MV-4-11 (cell line): ENCODE data around the gene CREB3L1.

Source experiments
- DNase-seq: peaks from one replicate; lab custom pipeline; 2025; lab: John Stamatoyannopoulos, UW

The CREB3L1 gene

GRCh38 chr11:46277622-46278386 is at the start of gene CREB3L1:
Gene CREB3L1, plus strand, starts transcription at chr11:46277662. Its CDS starts 450 bp downstream, at chr11:46278112.
- no peak for DNase-seq

GRCh38 chr11:46229230-46229629 is 48.2 kb upstream of the CREB3L1 start:
- DNase-seq: peak; percentile 87

GRCh38 chr11:46234311-46234710 is 43.2 kb upstream of the CREB3L1 start:
- no peak for DNase-seq

GRCh38 chr11:46235777-46236688 is 41.4 kb upstream of the CREB3L1 start:
- DNase-seq: peak; percentile 95

- DNase-seq: no peak
These were observed 40.6 kb upstream of the CREB3L1 start for GRCh38 chr11:46236918-46237247.

GRCh38 chr11:46237248-46238077 is 40.0 kb upstream of the CREB3L1 start:
- peak; percentile 92 for DNase-seq

- DNase-seq: peak; percentile 40
These were observed 39.1 kb upstream of the CREB3L1 start for GRCh38 chr11:46238078-46238966.

GRCh38 chr11:46238967-46239800 is 38.3 kb upstream of the CREB3L1 start:
- peak; percentile 75 for DNase-seq

GRCh38 chr11:46239801-46240061 is 37.7 kb upstream of the CREB3L1 start:
- DNase-seq: no peak

GRCh38 chr11:46240371-46240770 is 37.1 kb upstream of the CREB3L1 start:
- DNase-seq: no peak

GRCh38 chr11:46240861-46241260 is 36.6 kb upstream of the CREB3L1 start:
- no peak for DNase-seq

- DNase-seq: no peak
These were observed 35.2 kb upstream of the CREB3L1 start for GRCh38 chr11:46242041-46242951.

- peak; percentile 97 for DNase-seq
These were observed 34.3 kb upstream of the CREB3L1 start for GRCh38 chr11:46242952-46243795.

GRCh38 chr11:46243796-46244109 is 33.7 kb upstream of the CREB3L1 start:
- DNase-seq: no peak

GRCh38 chr11:46246521-46246920 is 30.9 kb upstream of the CREB3L1 start:
- DNase-seq: no peak

- peak; percentile 12 for DNase-seq
These were observed 30.4 kb upstream of the CREB3L1 start for GRCh38 chr11:46247090-46247489.

- DNase-seq: peak; percentile 21
These were observed 29.8 kb upstream of the CREB3L1 start for GRCh38 chr11:46247659-46248058.

- DNase-seq: peak; percentile 59
These were observed 29.0 kb upstream of the CREB3L1 start for GRCh38 chr11:46248289-46249102.
